GM12878 (cell line): Measurements from ENCODE around the gene THADA. TPM values are rescaled to one million over a fixed set of nuclear protein-coding genes. Genes with fewer than 3 reads are reported as not detected.

Experiments used
- ATAC-seq: fragments of 200-7000 bp; cut with Tn5 transposase; 3 replicates; pipeline ENCODE4 v1.9.1; 2020; ENCODE audit warnings: mild to moderate bottlenecking, moderate library complexity
- BruUV-seq: library from RNA; stranded (reverse); fragments of 400-500 nt; replicated peaks from 2 replicates; lab custom pipeline; 2021; lab: Mats Ljungman, UMichigan
- CTCF ChIA-PET: fragments of 300-600 bp; sonication (Branson Sonifier 250); formaldehyde crosslinking; extraction: SDS; loops from one replicate; lab custom pipeline; 2021; ENCODE audit warnings: inconsistent platforms; lab: Yijun Ruan, JAX
- POLR2A ChIA-PET: fragments of 350-600 bp; formaldehyde crosslinking; extraction: SDS; loops from one replicate; lab custom pipeline; 2021; ENCODE audit warnings: inconsistent platforms; lab: Charles Lee
- RAD21 ChIA-PET: fragments of 300-600 bp; sonication (Branson Sonifier 250); formaldehyde crosslinking; loops from one replicate; lab custom pipeline; 2023; ENCODE audit warnings: antibody characterized with exemption; ENCODE audit not compliant: unreplicated experiment; lab: Charles Lee
- SMC1A ChIA-PET: fragments of 300-600 bp; sonication (Branson Sonifier 250); formaldehyde crosslinking; loops from one replicate; lab custom pipeline; 2023; ENCODE audit not compliant: unreplicated experiment, uncharacterized antibody; lab: Charles Lee
- DNase-seq: peaks from one replicate; pipeline ENCODE4 v3.0.0-alpha.2; 2011; ENCODE audit warnings: low read depth, low spot score
- FAIRE-seq: peaks from 3 replicates; lab custom pipeline; 2011; peaks lifted over from hg19 to GRCh38; lab: Jason Lieb, UNC
- H2AFZ ChIP-seq: 2 replicates; pipeline ENCODE4 v1.6.0; 2011; ENCODE audit warnings: low read depth, low read length, control low read depth; ENCODE audit not compliant: control insufficient read depth
- H3K27ac ChIP-seq: 2 replicates; pipeline ENCODE4 v1.5.1; 2011; ENCODE audit warnings: control low read depth; ENCODE audit not compliant: control insufficient read depth, insufficient read depth
- H3K27me3 ChIP-seq, 2 experiments: replicated peaks in 1 of 2; 2 replicates each; pipeline versions ENCODE4 v1.6.0 to v1.6.1; 2011; ENCODE audit warnings: low read length in 1 of 2; ENCODE audit not compliant: control insufficient read depth in 2 of 2, insufficient read depth in 2 of 2
- H3K36me3 ChIP-seq, 2 experiments: 2 replicates each; pipeline ENCODE4 v1.5.1; 2011; ENCODE audit warnings: low read length in 1 of 2; ENCODE audit not compliant: control insufficient read depth in 2 of 2, insufficient read depth in 2 of 2
- H3K4me1 ChIP-seq: 2 replicates; pipeline ENCODE4 v1.6.1; 2011; ENCODE audit warnings: mild to moderate bottlenecking, low read length, moderate library complexity, mixed read lengths; ENCODE audit not compliant: control insufficient read depth, insufficient read depth
- H3K4me2 ChIP-seq: 2 replicates; pipeline ENCODE4 v1.6.0; 2011; ENCODE audit warnings: control low read depth; ENCODE audit not compliant: control insufficient read depth, insufficient read depth
- H3K4me3 ChIP-seq: fragments of 200-600 bp; sonication (generic); 2 replicates; pipeline ENCODE4 v1.5.1; 2016
- H3K79me2 ChIP-seq: 2 replicates; pipeline ENCODE4 v1.6.0; 2011; ENCODE audit warnings: low read length; ENCODE audit not compliant: control insufficient read depth, insufficient read depth
- H3K9ac ChIP-seq: 2 replicates; pipeline ENCODE4 v1.8.0; 2011; ENCODE audit warnings: low read length, control low read depth, mixed read lengths; ENCODE audit not compliant: control insufficient read depth, insufficient read depth
- H3K9me3 ChIP-seq: replicated peaks from 3 replicates; pipeline ENCODE4 v1.5.1; 2011; ENCODE audit warnings: mild to moderate bottlenecking, low read length; ENCODE audit not compliant: control insufficient read depth, insufficient read depth
- H4K20me1 ChIP-seq: 2 replicates; pipeline ENCODE4 v1.6.0; 2011; ENCODE audit not compliant: control insufficient read depth, insufficient read depth
- IKZF2 ChIP-seq, 2 experiments: fragments of 450-650 bp; IDR thresholded peaks; 2 replicates each; pipeline ENCODE4 v1.6.1; 2017; ENCODE audit warnings: mild to moderate bottlenecking in 2 of 2, moderate library complexity in 2 of 2
- JUNB ChIP-seq: IDR thresholded peaks from 2 replicates; pipeline ENCODE4 v1.6.1; 2016; ENCODE audit warnings: antibody characterized with exemption, mild to moderate bottlenecking
- ZNF217 ChIP-seq: fragments of 450-650 bp; IDR thresholded peaks from 2 replicates; pipeline ENCODE4 v1.6.1; 2017; ENCODE audit warnings: antibody characterized with exemption, mild to moderate bottlenecking
- WGBS: methylation state at CpG from one replicate; pipeline ENCODE4 v1.1.6; 2016; ENCODE audit warnings: low lambda C conversion rate; ENCODE audit not compliant: insufficient replicate concordance, insufficient coverage; ENCODE audit errors: missing lambda C conversion rate; 5-methylcytosine and 5-hydroxymethylcytosine counted together
- in situ Hi-C: fragments of 300-500 bp; cut with MboI; formaldehyde crosslinking; loops from 9 replicates; pipeline ENCODE4 v1.14.3; 2018; ENCODE audit warnings: mixed read lengths
- intact Hi-C: fragments of 100-400 bp; cut with micrococcal nuclease; formaldehyde crosslinking; loops from one replicate; pipeline ENCODE4 v1.14.2; 2022; ENCODE audit not compliant: unreplicated experiment
- polyA plus RNA-seq, 11 experiments: library from polyadenylated mRNA; depleted of rRNA in 4 of 11; unstranded in 6 of 11; stranded (reverse) in 5 of 11; fragments of >200 nt; fragmentation: Nextera tagmentation in 4 of 11; fragmentation: Illumina TruSeq in 1 of 11; extraction: Ambion mirVana in 4 of 11; extraction: Trizol in 1 of 11; gene quantifications; 1 replicate in 1 of 11; 2 replicates in 10 of 11; pipeline versions ENCODE4 v1.2.1 to v1.2.3, GENCODE V29; 2011 to 2016; ENCODE audit warnings: inconsistent platforms in 2 of 11, missing spikeins in 2 of 11, low read depth in 1 of 11
- total RNA-seq, 4 experiments: library from RNA; depleted of rRNA in 3 of 4; stranded (reverse); fragments of >200 nt in 3 of 4; fragmentation: Illumina TruSeq in 1 of 4; extraction: Trizol in 1 of 4; gene quantifications; 2 replicates each; pipeline versions ENCODE4 v1.2.1 to v1.2.3, GENCODE V29; 2013 to 2021

THADA gene
- total and polyA plus RNA-seq, 10 of the 15 experiments (the other 5 are each of a cell fraction or from before 2014, with no cell fraction given) = 14.6 to 33.2 (median 23.2) TPM

- no peaks in the 10 kb centered on the region for H4K20me1 ChIP-seq
- RAD21 ChIA-PET = interaction anchor here (1.4 kb wide), 1 partner anchor 33 kb away, joined by 8 read pairs; no protein-coding TSS in a partner anchor
- intact Hi-C loops = no loop called here
- POLR2A ChIA-PET = interaction anchor here (0.5 to 0.6 kb wide), 2 partner anchors 60 to 86 kb away, joined by 3 to 5 read pairs; no protein-coding TSS in a partner anchor
- H3K9ac ChIP-seq = no peak overlapping the region
- H2AFZ ChIP-seq = no peak overlapping the region; the same call in 1 of the 2 replicates
- peaks cover 22% of the 10 kb centered on the region for H3K4me1 ChIP-seq
- WGBS = 96% methylated on average over 1 of the region's 1 CpG
- H3K9me3 ChIP-seq = no peaks in the 10 kb centered on the region
- H3K27me3 ChIP-seq = no peaks in the 10 kb centered on the region
- H3K4me2 ChIP-seq = no peak overlapping the region
- in situ Hi-C loops = no loop called here
- H3K27ac ChIP-seq = no peak overlapping the region
- peak; percentile 23 for FAIRE-seq
- BruUV-seq = no TSS peak
- DNase-seq = no peak
- no peak for TF ChIP-seq ZNF217
- H3K4me3 ChIP-seq = no peak overlapping the region
- H3K79me2 ChIP-seq = no peaks in the 10 kb centered on the region
- CTCF ChIA-PET = interaction anchor here (1.1 to 2.6 kb wide), 2 partner anchors 11 to 29 kb away, joined by 3 to 6 read pairs; no protein-coding TSS in a partner anchor
- SMC1A ChIA-PET = interaction anchor here (0.6 to 3.0 kb wide), 9 partner anchors 9 to 46 kb away, joined by 3 to 13 read pairs (median 3); no protein-coding TSS in a partner anchor
- H3K36me3 ChIP-seq = peaks cover 0 to 7% of the 10 kb centered on the region in 2 experiments; a peak in 1 of 4 replicates
- ATAC-seq = no peak
Observed at GRCh38 chr2:43518181-43518580, 77.7 kb downstream of the THADA start.

GRCh38 chr2:43515807-43516497, 79.9 kb downstream of the THADA start:
- BruUV-seq = no TSS peak
- 18% methylated on average over 5 of the region's 5 CpGs for WGBS
- intact Hi-C loops = no loop called here
- Histone ChIP-seq H2AFZ (peak overlapping the region; percentile 55), H3K4me2 (peak overlapping the region; percentile 42; the same call in 1 of the 2 replicates), H3K36me3 (peaks cover 0 to 12% of the 10 kb centered on the region in 2 experiments; a peak in 2 of 4 replicates), H3K9me3 (no peaks in the 10 kb centered on the region), H3K4me1 (peaks cover 22% of the 10 kb centered on the region), H3K27ac (no peak overlapping the region; the same call in 1 of the 2 replicates), H4K20me1 (no peaks in the 10 kb centered on the region), H3K9ac (no peak overlapping the region), H3K27me3 (no peaks in the 10 kb centered on the region), H3K4me3 (no peak overlapping the region), H3K79me2 (no peaks in the 10 kb centered on the region)
- TF ChIP-seq JUNB (peak; percentile 46), IKZF2 (IDR thresholded peaks at IDR 0.05) (no peak)
- POLR2A ChIA-PET = no interaction called here
- peak; percentile 19 for ATAC-seq
- DNase-seq = no peak
- CTCF ChIA-PET = interaction anchor here (0.6 kb wide), 1 partner anchor 25 kb away, joined by 4 read pairs; no protein-coding TSS in a partner anchor
- in situ Hi-C loops = no loop called here
- RAD21 ChIA-PET = no interaction called here
- SMC1A ChIA-PET = interaction anchor here (1.3 kb wide), 1 partner anchor 31 kb away, joined by 5 read pairs; no protein-coding TSS in a partner anchor
- peak; percentile 90 for FAIRE-seq
